K562 (cell line): ENCODE measurements around the gene TTC16. TPM values are rescaled to one million over a fixed set of nuclear protein-coding genes. Genes with fewer than 3 reads are reported as not detected.

Source experiments
- ATAC-seq: fragments of 200-7000 bp; cut with Tn5 transposase; 3 replicates; pipeline ENCODE4 v1.9.1; 2020; ENCODE audit warnings: moderate library complexity
- BruUV-seq: library from RNA; stranded (reverse); fragments of 400-500 nt; replicated peaks from 2 replicates; lab custom pipeline; 2021; lab: Mats Ljungman, UMichigan
- CTCF ChIA-PET: fragments of 300-600 bp; formaldehyde crosslinking; extraction: SDS; loops from one replicate; lab custom pipeline; 2021; ENCODE audit warnings: low intra/inter-chr PET ratio; lab: Yijun Ruan, JAX
- POLR2A ChIA-PET: fragments of 300-600, 350-650 bp; sonication (Branson Sonifier 250); formaldehyde crosslinking; extraction: SDS; loops from one replicate; lab custom pipeline; 2021; ENCODE audit warnings: antibody characterized with exemption, inconsistent platforms; lab: Yijun Ruan, JAX
- DNase-seq, 4 experiments: peaks; one replicate each; pipeline versions ENCODE4 v3.0.0 to v3.0.0-alpha.2; 2011 to 2018; ENCODE audit warnings: low spot score in 3 of 4, mixed read lengths in 3 of 4; ENCODE audit errors: extremely low read depth in 1 of 4
- FAIRE-seq: peaks from 2 replicates; lab custom pipeline; 2011; peaks lifted over from hg19 to GRCh38; lab: Jason Lieb, UNC
- H2AFZ ChIP-seq: 2 replicates; pipeline ENCODE4 v1.6.0; 2011; ENCODE audit warnings: low read depth, low read length, control low read depth, inconsistent platforms
- H3K27ac ChIP-seq: fragments of 200-600 bp; 3 replicates; pipeline ENCODE4 v1.8.0; 2011; ENCODE audit warnings: low read depth, mild to moderate bottlenecking, control low read depth, inconsistent platforms, low read length, moderate library complexity, mixed read lengths; ENCODE audit errors: extremely low read depth
- H3K27me3 ChIP-seq, 2 experiments: fragments of 300-600 bp in 1 of 2; 2 replicates in 1 of 2; 3 replicates in 1 of 2; pipeline versions ENCODE4 v1.6.0 to v1.8.0; 2011; ENCODE audit warnings: inconsistent platforms in 2 of 2, low read length in 2 of 2, mild to moderate bottlenecking in 1 of 2, mixed read lengths in 1 of 2, moderate library complexity in 1 of 2; ENCODE audit not compliant: control insufficient read depth in 2 of 2, insufficient read depth in 2 of 2
- H3K36me3 ChIP-seq: fragments of 300-600 bp; 3 replicates; pipeline ENCODE4 v1.8.0; 2011; ENCODE audit warnings: mild to moderate bottlenecking, low read length, inconsistent platforms; ENCODE audit not compliant: control insufficient read depth, insufficient read depth
- H3K4me1 ChIP-seq, 2 experiments: fragments of 200-600 bp in 1 of 2; replicated peaks in 1 of 2; 2 replicates in 1 of 2; 3 replicates in 1 of 2; pipeline versions ENCODE4 v1.5.1 to v1.8.0; 2011; ENCODE audit warnings: inconsistent platforms in 2 of 2, low read length in 2 of 2, mild to moderate bottlenecking in 1 of 2, mixed read lengths in 1 of 2, moderate library complexity in 1 of 2; ENCODE audit not compliant: control insufficient read depth in 2 of 2, insufficient read depth in 2 of 2
- H3K4me2 ChIP-seq: 2 replicates; pipeline ENCODE4 v1.6.1; 2011; ENCODE audit warnings: low read length, control low read depth, inconsistent platforms, mixed read lengths; ENCODE audit not compliant: insufficient read depth
- H3K4me3 ChIP-seq: fragments of 200-600 bp; sonication (generic), shearing (Covaris generic); 2 replicates; pipeline ENCODE4 v1.5.1; 2016; ENCODE audit warnings: control low read depth, inconsistent platforms
- H3K79me2 ChIP-seq: fragments of 200-600 bp; 3 replicates; pipeline ENCODE4 v1.8.0; 2011; ENCODE audit warnings: low read length, inconsistent platforms; ENCODE audit not compliant: control insufficient read depth, insufficient read depth
- H3K9ac ChIP-seq, 2 experiments: 2 replicates each; pipeline versions ENCODE4 v1.6.0 to v1.6.1; 2011; ENCODE audit warnings: low read depth in 2 of 2, low read length in 2 of 2, control low read depth in 1 of 2, inconsistent platforms in 1 of 2, mild to moderate bottlenecking in 1 of 2, mixed read lengths in 1 of 2; ENCODE audit not compliant: insufficient read depth in 1 of 2
- H3K9me1 ChIP-seq: one replicate; pipeline ENCODE4 v1.6.0; 2011; ENCODE audit warnings: inconsistent platforms, mild to moderate bottlenecking, low read length, moderate library complexity; ENCODE audit not compliant: control insufficient read depth, insufficient read depth
- H3K9me3 ChIP-seq: replicated peaks from 2 replicates; pipeline ENCODE4 v1.5.1; 2011; ENCODE audit warnings: low read depth, low read length, inconsistent platforms; ENCODE audit not compliant: control insufficient read depth, insufficient read depth
- H4K20me1 ChIP-seq: replicated peaks from 2 replicates; pipeline ENCODE4 v1.6.1; 2011; ENCODE audit warnings: low read length, inconsistent platforms, mixed read lengths; ENCODE audit not compliant: control insufficient read depth, insufficient read depth
- CBX5 ChIP-seq: IDR thresholded peaks from 2 replicates; pipeline ENCODE4 v1.6.1; 2014; ENCODE audit warnings: low read depth, borderline replicate concordance
- CC2D1A ChIP-seq: fragments of 450-650 bp; IDR thresholded peaks from 2 replicates; pipeline ENCODE4 v1.6.1; 2017; ENCODE audit warnings: mild to moderate bottlenecking
- HIVEP1 ChIP-seq: fragments of 250-450 bp; sonication (Bioruptor Pico); IDR thresholded peaks from 2 replicates; pipeline ENCODE4 v1.4.0; 2020; ENCODE audit warnings: mild to moderate bottlenecking
- JUND ChIP-seq, 2 experiments: IDR thresholded peaks; 2 replicates in 1 of 2; 3 replicates in 1 of 2; pipeline ENCODE4 v1.6.1; 2011; ENCODE audit warnings: borderline replicate concordance in 2 of 2, low read depth in 2 of 2, low read length in 2 of 2, improper control_type of control experiment in 1 of 2, missing biosample characterization in 1 of 2, missing genetic modification characterization in 1 of 2, missing genetic modification reagents in 1 of 2
- KDM2B ChIP-seq: fragments of 250-450 bp; sonication (Bioruptor Pico); IDR thresholded peaks from 2 replicates; pipeline ENCODE4 v1.8.0; 2021; ENCODE audit warnings: mild to moderate bottlenecking, moderate library complexity
- MEF2A ChIP-seq: IDR thresholded peaks from 2 replicates; pipeline ENCODE4 v1.6.1; 2011; ENCODE audit warnings: low read depth, mild to moderate bottlenecking, low read length, moderate library complexity; ENCODE audit not compliant: control insufficient read depth
- NCOA4 ChIP-seq: fragments of 450-650 bp; IDR thresholded peaks from 2 replicates; pipeline ENCODE4 v1.6.1; 2018; ENCODE audit warnings: mild to moderate bottlenecking; ENCODE audit not compliant: partially characterized antibody
- NR3C1 ChIP-seq: sonication (generic); formaldehyde crosslinking; IDR thresholded peaks from 2 replicates; pipeline ENCODE4 v1.8.1; 2022; ENCODE audit warnings: missing genetic modification reagents
- PTBP1 ChIP-seq: fragments of 200-400 bp; formaldehyde crosslinking; IDR thresholded peaks from 2 replicates; pipeline ENCODE4 v1.6.1; 2017; ENCODE audit warnings: low read depth, low read length
- RUNX1 ChIP-seq: sonication (generic); IDR thresholded peaks from 2 replicates; pipeline ENCODE4 v1.6.1; 2016; ENCODE audit warnings: antibody characterized with exemption, low read depth
- ZNF184 ChIP-seq: sonication (generic); formaldehyde crosslinking; IDR thresholded peaks from 2 replicates; pipeline ENCODE4 v1.5.0; 2020; ENCODE audit warnings: missing genetic modification reagents
- ZNF253 ChIP-seq: fragments of 250-450 bp; sonication (Bioruptor Pico); conservative IDR thresholded peaks from 2 replicates; pipeline ENCODE4 v1.6.1; 2021; ENCODE audit warnings: mild to moderate bottlenecking
- ZNF274 ChIP-seq: IDR thresholded peaks from 2 replicates; pipeline ENCODE4 v1.6.1; 2011; ENCODE audit warnings: low read depth, mild to moderate bottlenecking, low read length, moderate library complexity, borderline replicate concordance
- ZNF644 ChIP-seq: fragments of 200-800 bp; sonication (Bioruptor generic); IDR thresholded peaks from 2 replicates; pipeline ENCODE4 v1.6.1; 2016; ENCODE audit warnings: low read depth, missing genetic modification characterization, missing compliant biosample characterization
- ZNF699 ChIP-seq: fragments of 250-450 bp; sonication (Bioruptor Pico); IDR thresholded peaks from 2 replicates; pipeline ENCODE4 v1.8.0; 2021; ENCODE audit warnings: mild to moderate bottlenecking, moderate library complexity; ENCODE audit not compliant: insufficient replicate concordance
- WGBS: fragments of 100-300 bp; shearing (Covaris generic); methylation state at CpG from one replicate; pipeline ENCODE4 v1.1.6; 2016; ENCODE audit warnings: low coverage, mixed read lengths; ENCODE audit not compliant: insufficient coverage; ENCODE audit errors: missing lambda C conversion rate; 5-methylcytosine and 5-hydroxymethylcytosine counted together
- in situ Hi-C: fragments of 300-500 bp; cut with MboI; formaldehyde crosslinking; loops from 4 replicates; pipeline ENCODE4 v1.15.0; 2018; ENCODE audit warnings: inconsistent platforms, mixed read lengths
- intact Hi-C: fragments of 100-400 bp; cut with micrococcal nuclease; formaldehyde crosslinking; loops from 2 replicates; pipeline ENCODE4 v1.14.2; 2022
- polyA plus RNA-seq, 8 experiments: library from polyadenylated mRNA; depleted of rRNA in 4 of 8; stranded (reverse) in 5 of 8; unstranded in 3 of 8; fragments of >200 nt; fragmentation: Nextera tagmentation in 2 of 8; fragmentation: Illumina TruSeq in 1 of 8; extraction: Ambion mirVana in 2 of 8; extraction: Trizol in 1 of 8; gene quantifications; 2 replicates each; pipeline versions ENCODE4 v1.2.1 to v1.2.3, GENCODE V29; 2011 to 2014; ENCODE audit warnings: inconsistent platforms in 1 of 8, missing spikeins in 1 of 8
- total RNA-seq, 7 experiments: library from RNA; depleted of rRNA in 6 of 7; stranded (reverse); fragments of >200 nt in 6 of 7; fragmentation: Illumina TruSeq in 2 of 7; extraction: Trizol in 2 of 7; gene quantifications; 2 replicates each; pipeline versions ENCODE4 v1.2.1 to v1.2.3, GENCODE V29; 2011 to 2021; ENCODE audit warnings: low replicate concordance in 1 of 7
- TF ChIP-seq, protein P1 (sequence below): fragments of 250-450 bp; sonication (Bioruptor Pico); IDR thresholded peaks from 2 replicates; pipeline ENCODE4 v1.4.0; 2020; ENCODE audit warnings: mild to moderate bottlenecking, moderate library complexity, borderline replicate concordance
- TF ChIP-seq, protein P2 (sequence below), 3 experiments: fragments of 200-800 bp in 1 of 3; sonication (Bioruptor generic) in 1 of 3; sonication (generic) in 1 of 3; formaldehyde crosslinking in 1 of 3; IDR thresholded peaks; 2 replicates each; pipeline versions ENCODE4 v1.6.1 to v1.8.0; 2016 to 2022; ENCODE audit warnings: mild to moderate bottlenecking in 2 of 3, missing compliant biosample characterization in 2 of 3, missing genetic modification characterization in 2 of 3, missing genetic modification reagents in 1 of 3

Gene TTC16
- total and polyA plus RNA-seq, 9 of the 15 experiments (the other 6 are each of a cell fraction or from before 2014, with no cell fraction given) = 0.11 TPM; not detected in 8

DNA sequence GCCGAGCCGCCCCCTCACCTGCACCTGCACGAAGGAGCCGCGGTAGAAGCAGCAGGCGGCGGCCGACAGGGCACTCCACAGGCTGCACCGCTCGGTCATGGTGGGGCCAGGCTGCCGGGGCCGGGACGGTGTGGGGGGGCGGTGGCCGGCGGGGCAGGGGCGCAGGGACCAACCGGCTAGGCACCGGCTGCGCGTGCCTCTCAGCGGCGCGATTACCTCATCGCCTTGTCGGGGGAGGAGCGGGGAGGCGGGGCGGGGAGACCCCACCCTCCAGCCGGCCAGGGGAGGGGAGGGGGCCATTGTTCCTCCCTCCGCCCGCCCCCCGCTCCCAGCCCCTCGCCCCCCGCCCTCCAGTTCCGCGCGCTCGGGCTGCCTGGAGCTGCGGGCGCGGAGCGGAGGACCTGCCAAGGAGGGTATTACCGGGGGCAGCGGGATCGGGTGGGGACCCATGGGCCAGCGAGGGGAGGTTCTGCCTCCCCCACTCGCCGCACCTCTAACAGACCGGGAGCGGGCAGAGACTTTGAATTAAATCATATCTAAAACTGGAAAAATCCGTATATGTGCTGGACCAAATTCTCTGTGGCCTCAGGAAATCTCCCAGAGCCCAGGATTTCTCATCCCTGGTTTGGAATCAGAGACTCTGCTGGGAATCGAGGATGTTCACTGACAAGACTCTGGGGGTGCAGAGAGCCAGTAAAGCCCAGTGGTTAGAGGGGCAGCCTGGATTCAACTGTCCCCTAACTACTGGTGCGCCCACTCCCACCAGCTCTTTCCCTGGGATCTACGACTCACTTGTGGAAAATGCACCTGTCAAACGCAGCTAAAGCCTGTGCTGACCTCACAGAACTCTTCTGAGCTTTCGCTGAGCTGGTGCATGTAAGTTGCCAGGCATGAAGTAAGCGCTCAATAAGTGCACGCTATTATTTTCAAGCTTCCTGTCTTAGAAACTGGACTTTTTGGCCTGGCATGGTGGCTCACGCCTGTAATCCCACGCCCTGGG lies 39.5 kb downstream of the TTC16 start:
- Histone ChIP-seq H3K27ac (no peak overlapping the region), H3K9me1 (no peaks in the 10 kb centered on the region), H4K20me1 (peaks cover 19% of the 10 kb centered on the region), H3K36me3 (no peaks in the 10 kb centered on the region), H3K4me1 (peaks cover 8 to 21% of the 10 kb centered on the region in 2 experiments; a peak in 4 of 5 replicates), H3K9me3 (no peaks in the 10 kb centered on the region), H3K9ac (no peak overlapping the region), H2AFZ (no peak overlapping the region), H3K4me3 (no peak overlapping the region), H3K27me3 (peaks cover 2 to 29% of the 10 kb centered on the region in 2 experiments; a peak in 3 of 5 replicates), H3K79me2 (no peaks in the 10 kb centered on the region), H3K4me2 (no peak overlapping the region)
- POLR2A ChIA-PET = interaction anchor here (1.7 kb wide), 1 partner anchor 9 kb away, joined by 3 read pairs; no protein-coding TSS in a partner anchor
- FAIRE-seq (no peak), ATAC-seq (no peak), DNase-seq (no peak)
- no TSS peak for BruUV-seq
- 19% methylated on average over 23 of the region's 61 CpGs for whole genome bisulfite sequencing
- CTCF ChIA-PET = no interaction called here
- intact Hi-C loops (no loop called here), in situ Hi-C loops (loop anchor here (25.0 kb wide), 1 partner anchor 607 kb away; the partner anchor contains the start of gene URM1)
- TF ChIP-seq RUNX1 = no peak
- TF ChIP-seq ZNF644 (tag) = no peak
- TF ChIP-seq NCOA4 = no peak
- no peak for TF ChIP-seq CC2D1A
- TF ChIP-seq NR3C1 = no peak
- no peak for TF ChIP-seq PTBP1
- TF ChIP-seq, protein P1, sequence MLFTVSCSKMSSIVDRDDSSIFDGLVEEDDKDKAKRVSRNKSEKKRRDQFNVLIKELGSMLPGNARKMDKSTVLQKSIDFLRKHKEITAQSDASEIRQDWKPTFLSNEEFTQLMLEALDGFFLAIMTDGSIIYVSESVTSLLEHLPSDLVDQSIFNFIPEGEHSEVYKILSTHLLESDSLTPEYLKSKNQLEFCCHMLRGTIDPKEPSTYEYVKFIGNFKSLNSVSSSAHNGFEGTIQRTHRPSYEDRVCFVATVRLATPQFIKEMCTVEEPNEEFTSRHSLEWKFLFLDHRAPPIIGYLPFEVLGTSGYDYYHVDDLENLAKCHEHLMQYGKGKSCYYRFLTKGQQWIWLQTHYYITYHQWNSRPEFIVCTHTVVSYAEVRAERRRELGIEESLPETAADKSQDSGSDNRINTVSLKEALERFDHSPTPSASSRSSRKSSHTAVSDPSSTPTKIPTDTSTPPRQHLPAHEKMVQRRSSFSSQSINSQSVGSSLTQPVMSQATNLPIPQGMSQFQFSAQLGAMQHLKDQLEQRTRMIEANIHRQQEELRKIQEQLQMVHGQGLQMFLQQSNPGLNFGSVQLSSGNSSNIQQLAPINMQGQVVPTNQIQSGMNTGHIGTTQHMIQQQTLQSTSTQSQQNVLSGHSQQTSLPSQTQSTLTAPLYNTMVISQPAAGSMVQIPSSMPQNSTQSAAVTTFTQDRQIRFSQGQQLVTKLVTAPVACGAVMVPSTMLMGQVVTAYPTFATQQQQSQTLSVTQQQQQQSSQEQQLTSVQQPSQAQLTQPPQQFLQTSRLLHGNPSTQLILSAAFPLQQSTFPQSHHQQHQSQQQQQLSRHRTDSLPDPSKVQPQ (CRISPR knock-in tag) = no peak
- TF ChIP-seq CBX5 = no peak
- no peak for TF ChIP-seq ZNF699 (CRISPR knock-in tag)
- TF ChIP-seq ZNF253 (CRISPR knock-in tag) = no peak
- no peak for TF ChIP-seq KDM2B
- TF ChIP-seq, protein P2, sequence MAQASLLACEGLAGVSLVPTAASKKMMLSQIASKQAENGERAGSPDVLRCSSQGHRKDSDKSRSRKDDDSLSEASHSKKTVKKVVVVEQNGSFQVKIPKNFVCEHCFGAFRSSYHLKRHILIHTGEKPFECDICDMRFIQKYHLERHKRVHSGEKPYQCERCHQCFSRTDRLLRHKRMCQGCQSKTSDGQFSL (CRISPR knock-in tag; IDR thresholded peaks at IDR 0.05) = peak; percentile 61; the same call in 1 of the 2 replicates
- TF ChIP-seq, protein P2 (tag; IDR thresholded peaks at IDR 0.05) = no peak
- TF ChIP-seq JUND (IDR thresholded peaks at IDR 0.05; ENCODE audit: borderline replicate concordance, low read depth, low read length) = no peak
- TF ChIP-seq JUND (tag; IDR thresholded peaks at IDR 0.05; ENCODE audit: borderline replicate concordance, low read depth, low read length) = no peak
- no peak for TF ChIP-seq HIVEP1 (CRISPR knock-in tag)
- TF ChIP-seq ZNF184 (CRISPR knock-in tag) = peak; percentile 88
- no peak for TF ChIP-seq MEF2A
- TF ChIP-seq ZNF274 = no peak
- TF ChIP-seq, all 486 proteins: peak for 2
